ENCODE measurements around the gene NIP7. TPM values are rescaled to one million over a fixed set of nuclear protein-coding genes. Genes with fewer than 3 reads are reported as not detected.

Gene NIP7
- total and polyA plus RNA-seq, 2 of the 8 experiments (the other 6 are each of a cell fraction or from before 2014, with no cell fraction given), result 14.5 to 52.2 TPM

DNA sequence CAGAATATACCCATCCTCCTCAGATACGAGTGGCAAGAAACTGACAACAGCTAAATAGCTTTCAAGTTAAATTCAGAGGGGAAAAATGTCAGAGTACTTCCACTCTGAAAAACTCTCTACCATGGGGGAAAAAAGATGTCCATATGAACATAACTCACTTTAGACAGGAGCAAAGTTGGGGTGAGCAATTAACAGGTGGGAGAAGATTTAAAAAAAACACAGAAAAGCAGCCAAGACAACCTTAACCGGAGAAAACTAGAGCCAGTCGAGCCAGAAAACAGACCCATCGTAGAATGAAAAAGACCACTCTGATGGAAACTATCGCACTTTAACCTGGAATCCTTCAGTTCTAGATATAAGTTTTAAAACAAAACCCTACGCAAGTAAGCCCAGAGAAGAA, 45.4 kb downstream of the NIP7 start (continued):
- TF ChIP-seq SIX5 (IDR thresholded peaks at IDR 0.05; ENCODE audit: low read depth, low read length), result no peak
- TF ChIP-seq, protein P1, sequence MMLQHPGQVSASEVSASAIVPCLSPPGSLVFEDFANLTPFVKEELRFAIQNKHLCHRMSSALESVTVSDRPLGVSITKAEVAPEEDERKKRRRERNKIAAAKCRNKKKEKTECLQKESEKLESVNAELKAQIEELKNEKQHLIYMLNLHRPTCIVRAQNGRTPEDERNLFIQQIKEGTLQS (IDR thresholded peaks at IDR 0.05; ENCODE audit: insufficient read depth, low read depth, low read length), result no peak
- no peak for TF ChIP-seq YY1 (IDR thresholded peaks at IDR 0.05; ENCODE audit: low read depth, low read length)
- no peak for TF ChIP-seq CEBPB (IDR thresholded peaks at IDR 0.05; ENCODE audit: low read depth, low read length)
- TF ChIP-seq SRF (IDR thresholded peaks at IDR 0.05; ENCODE audit: low read depth, low read length), result no peak
- no peak for TF ChIP-seq JUN (IDR thresholded peaks at IDR 0.05; ENCODE audit: low read depth, low read length)
- no peak for TF ChIP-seq EGR1 (IDR thresholded peaks at IDR 0.05; ENCODE audit: borderline replicate concordance, low read depth, low read length)
- TF ChIP-seq MAFK (IDR thresholded peaks at IDR 0.05; ENCODE audit: low read depth, low read length), result no peak
